Stimulated activated CD4-positive, alpha-beta T cell treated with anti-CD3 and anti-CD28 coated beads, Interleukin-4, amount 100 ng/mL, for 48 hours (primary cell): Measurements from ENCODE around the gene MACROD2.

Experiments
- DNase-seq, 2 donors: peaks; one replicate each; pipeline ENCODE4 v3.0.0-alpha.2; 2020; ENCODE audit warnings: low read depth in 2 of 2

The MACROD2 gene

DNA sequence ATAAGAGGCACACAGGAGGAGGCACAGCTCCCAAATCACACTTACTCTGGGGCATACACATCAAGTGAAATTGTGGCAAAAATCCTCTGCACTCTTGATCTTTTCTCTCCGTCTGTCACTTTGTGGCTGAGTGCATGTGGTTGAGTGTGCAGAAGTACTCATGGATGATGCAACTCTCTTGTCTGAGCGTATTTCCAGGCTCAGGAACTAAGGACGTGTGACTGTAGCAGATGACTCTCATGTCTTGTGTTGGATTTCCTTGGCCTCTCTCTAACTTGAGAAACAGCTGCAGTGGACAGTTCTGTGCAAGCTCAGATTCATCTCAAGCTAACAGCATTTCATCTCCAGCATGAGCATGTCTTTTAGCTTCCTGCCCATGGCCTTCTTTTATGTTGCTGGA lies 587.5 kb downstream of the MACROD2 start:
- no peak for DNase-seq

DNA sequence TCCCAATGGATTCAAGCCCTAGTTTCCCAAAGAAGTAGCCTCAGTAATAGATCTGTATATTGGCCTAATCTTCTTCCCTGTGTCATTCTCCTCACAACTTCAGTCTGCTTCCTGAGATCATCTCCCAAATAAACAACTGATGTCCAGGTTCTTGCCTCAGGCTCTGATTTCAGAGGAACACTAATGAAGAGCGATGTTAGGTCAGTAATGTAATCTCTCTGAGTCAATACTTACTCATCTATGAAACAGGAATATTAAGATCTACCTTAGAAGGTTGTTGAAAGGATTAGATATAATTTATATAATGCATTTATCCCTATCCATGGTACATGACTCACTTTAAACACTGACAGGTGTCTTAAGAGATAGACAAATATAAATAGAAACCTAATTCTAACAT lies 588.1 kb downstream of the MACROD2 start:
- DNase-seq: no peak

DNA sequence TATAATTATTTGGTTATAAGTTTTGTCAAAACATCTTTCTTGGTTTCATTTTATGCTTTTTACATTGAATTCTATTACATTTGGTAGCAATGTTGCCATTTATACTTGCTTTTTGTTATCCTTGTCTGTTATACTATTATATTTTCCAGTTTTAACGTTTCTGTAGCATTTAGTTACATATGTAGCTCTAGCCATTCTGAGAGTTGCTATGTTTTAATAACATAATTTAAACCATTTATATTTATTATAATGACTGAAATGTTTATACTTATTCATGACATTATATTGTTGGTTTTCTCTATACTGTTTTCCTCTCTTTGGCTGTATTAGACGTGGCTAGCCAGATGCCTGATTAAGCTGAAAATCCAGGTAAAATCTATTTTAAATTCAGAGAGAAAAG lies 594.1 kb downstream of the MACROD2 start:
- no peak for DNase-seq

DNA sequence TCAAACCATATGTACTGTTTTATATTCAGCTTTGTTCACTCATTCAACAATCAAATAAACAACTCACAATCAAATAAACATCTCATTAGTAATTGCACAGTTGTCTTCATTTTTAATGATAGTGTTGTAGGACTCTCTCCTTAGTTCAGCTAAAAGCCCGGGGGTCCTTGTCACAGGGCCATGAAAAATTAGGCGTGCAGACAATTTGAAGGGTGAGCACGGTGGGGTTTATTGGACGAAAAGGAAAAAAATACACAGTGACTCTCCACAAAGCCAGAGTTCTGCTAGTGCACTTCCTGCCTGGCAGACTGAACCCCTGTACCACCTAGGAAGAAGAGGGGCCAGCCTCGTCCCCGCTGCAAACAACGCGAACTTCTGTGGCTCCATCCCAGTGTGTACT lies 599.7 kb downstream of the MACROD2 start:
- no peak for DNase-seq

DNA sequence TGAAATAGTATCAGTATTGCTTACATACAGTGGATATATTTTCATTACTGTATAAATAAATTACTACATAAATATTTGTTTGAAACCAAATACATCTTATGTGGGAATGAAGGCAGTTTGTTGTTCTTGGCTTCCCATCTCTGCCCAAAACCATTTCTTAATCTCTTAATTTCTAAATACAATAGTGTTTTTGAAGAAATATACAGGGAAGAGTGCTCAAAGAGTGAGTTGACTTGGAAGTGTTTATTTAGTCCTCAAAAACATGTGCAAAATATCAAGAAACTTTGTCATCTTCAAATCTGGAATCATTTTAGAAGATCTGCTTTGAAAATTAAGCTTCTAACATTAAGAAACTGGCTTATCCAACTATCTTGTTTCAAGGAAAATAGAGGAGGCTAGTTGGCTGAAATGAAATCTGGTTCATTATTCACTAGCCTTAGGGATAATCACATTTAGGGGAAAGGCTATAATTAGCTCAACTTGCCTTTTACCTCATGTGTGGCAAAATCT lies 601.9 kb downstream of the MACROD2 start:
- DNase-seq: no peak

DNA sequence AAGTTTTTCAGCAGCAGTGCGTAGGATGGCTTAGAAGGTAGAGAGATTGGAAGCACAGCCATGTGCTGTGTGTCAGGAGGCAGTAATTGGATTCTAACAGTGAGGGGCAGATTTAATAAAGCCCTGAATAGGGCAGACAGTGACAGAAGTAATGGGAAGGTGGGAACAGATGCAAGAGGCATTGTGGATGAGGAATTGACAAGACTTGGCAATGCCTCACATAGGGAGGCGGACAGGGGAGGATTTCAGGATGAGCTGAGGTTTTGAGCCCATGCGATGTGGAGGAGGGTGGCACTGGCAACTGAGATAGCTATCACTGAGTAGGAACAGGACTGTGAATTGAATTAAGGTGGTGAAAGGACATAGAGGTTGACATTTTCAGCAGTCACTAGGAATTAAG lies 604.3 kb downstream of the MACROD2 start:
- no peak for DNase-seq

DNA sequence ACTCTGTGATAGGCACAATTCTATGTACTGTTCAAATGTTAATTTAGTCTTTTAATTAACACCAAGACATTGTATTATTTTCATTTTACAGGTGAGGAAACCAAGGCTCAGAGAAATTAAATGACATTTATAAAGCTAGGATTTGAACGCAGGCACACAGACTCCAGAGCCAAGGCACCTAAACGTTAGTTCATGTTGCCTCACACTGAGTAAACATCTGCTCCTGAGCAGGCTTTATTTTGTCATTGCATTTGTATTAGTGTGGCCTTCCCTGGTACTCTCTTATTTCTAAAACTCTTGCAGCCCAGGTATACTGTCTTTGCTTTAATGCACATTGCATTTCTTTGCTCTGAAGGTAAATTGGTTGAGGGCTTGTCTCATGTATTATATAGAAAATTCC lies 605.2 kb downstream of the MACROD2 start:
- no peak for DNase-seq

DNA sequence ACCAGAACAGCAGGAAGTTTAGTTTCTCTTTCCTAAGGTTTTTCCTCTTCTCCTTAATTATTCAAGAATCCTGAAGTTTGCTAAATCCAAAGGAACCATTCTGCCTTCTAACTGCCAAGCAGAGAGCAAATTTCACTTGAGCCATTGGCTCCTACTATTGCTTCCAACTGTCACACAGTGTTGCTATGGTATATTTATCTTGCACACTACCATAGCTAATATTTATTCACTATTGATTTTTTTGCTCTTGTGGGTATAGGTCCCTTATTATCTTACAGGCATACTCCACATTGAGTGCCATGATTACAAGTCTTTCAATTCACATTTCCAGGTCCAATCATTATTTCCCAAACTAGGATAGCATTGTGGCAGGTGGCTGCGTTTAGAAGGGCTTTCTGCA lies 608.8 kb downstream of the MACROD2 start:
- no peak for DNase-seq

DNA sequence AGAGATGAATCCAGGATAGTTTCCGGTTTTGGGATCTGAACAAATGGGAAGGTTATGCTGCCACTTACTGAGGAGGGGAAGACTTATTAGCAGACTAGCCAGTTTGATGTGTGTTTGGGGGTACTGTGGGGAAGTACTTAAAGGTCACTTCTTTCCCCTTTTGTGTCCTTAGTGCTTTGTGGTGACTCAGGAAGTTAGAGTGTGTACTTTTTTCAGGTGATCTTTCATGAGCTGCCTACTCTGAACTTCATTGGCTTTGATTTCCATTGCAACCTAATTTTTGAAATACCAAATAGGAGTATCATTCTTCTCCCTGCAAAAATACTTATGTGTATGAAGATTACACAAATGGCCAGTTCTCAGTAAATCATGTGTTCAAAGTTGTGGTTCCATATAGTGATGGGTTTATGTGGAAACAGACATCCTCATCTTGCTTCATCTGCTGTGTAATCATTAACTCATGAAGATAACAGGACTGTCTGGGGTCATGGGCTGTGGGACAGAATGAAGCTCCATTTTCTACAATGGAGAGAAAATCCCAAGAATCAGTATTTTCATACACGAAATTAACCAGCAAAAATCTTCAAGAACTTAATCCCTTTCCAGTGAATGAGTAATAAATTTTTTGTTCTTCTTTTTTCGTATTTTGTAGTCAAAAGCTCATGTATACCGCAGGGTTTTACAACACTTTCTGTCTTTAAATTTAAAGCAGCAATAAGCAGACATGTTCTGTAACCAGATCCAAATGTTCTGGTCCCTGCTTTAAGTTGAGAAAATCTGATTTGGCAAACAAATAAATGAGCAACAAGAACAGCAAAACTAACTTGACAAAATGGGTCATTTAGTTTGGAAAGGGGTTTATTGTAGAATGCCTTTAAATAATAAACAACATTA lies 614.3 kb downstream of the MACROD2 start:
- DNase-seq: no peak

DNA sequence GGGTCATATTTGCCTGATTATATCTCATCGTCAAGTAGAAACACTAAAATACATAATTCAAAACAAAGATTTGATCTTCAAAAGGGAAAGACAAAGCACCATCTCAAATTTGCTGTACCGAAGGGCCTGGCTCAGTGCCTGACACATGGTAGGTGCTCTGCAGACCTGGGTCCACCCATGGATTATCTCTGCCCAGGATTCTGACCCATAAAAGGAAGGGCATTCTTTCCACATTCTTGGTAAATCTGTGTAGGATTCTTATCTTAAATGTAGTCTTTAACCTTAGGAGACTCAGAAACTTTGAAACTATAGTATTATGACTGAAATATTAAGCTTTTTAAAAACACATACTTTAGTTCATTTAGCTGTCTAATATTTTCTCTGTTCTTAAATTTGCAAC lies 616.2 kb downstream of the MACROD2 start:
- DNase-seq: no peak

DNA sequence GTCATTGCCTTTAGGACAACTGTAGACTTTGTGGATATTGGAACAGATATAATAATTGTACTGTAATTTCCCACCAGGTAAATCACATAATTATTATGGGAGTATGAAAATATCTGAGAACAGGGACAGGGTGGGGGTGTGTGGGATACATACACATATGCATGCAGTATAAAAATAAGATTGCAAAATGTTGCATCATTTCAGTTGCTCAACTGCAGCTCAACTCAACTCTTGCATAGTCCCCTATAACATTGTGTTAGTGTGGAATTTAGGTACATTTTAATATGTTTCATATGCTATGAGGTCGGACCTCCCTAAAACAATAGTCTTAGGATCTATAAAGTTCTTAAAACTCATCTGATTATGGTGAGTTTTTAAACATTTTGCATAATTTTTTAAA lies 617.1 kb downstream of the MACROD2 start:
- no peak for DNase-seq

DNA sequence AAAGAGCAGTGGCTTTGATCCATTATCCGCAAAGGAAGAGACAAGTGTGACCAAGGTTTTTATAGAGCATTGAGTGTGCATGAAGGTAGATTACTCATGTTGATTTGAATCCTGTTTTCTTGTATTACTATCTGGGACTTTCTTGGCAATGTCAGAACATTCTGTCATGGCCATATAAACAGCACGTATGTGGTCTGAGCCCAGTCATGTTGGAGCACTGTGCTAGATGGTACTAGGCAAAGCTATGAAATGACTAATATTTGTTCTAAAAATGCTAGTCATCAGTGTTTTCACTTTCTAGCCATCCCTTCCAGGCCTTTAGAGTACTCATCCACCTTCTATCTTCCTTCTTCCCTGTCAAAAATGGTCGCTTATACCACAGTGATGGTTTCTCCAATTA lies 620.7 kb downstream of the MACROD2 start:
- DNase-seq: no peak

DNA sequence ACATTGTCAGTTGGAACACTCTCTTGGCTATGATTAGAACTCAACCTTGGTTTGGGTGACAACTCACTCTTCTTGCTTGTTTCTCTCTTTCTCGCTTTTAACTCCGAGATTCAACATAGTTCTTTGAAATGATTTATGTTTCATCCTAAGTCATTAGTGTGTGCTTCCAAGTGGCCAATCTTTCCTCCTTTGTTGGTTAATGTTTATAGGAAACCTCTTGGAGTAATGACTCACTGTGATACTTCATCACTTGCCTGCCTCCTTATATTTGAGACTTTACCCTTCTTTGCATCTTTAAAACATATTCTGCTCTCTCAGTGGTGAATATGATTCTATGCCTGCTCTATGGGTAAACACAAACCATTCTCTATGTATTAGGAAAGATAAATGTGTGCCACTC lies 621.8 kb downstream of the MACROD2 start:
- no peak for DNase-seq

DNA sequence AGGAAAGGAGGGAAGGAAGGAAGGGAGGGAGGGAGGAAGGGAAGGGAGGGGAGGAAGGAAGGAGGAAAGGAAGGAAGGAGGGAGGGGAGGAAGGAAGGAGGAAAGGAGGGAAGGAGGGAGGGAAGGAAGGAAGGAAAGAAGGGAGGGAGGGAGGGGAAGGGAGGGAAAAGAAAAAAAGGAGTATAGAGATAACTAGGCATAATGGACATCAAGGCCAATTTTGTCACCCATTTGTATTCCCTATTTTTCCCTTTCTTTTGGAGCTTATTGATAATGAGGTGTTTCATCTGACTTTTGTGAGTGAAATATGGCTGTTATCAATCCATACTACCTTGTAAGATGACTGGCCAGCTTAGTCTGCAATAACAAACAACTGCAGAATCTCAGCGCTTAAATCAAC lies 624.1 kb downstream of the MACROD2 start:
- no peak for DNase-seq

DNA sequence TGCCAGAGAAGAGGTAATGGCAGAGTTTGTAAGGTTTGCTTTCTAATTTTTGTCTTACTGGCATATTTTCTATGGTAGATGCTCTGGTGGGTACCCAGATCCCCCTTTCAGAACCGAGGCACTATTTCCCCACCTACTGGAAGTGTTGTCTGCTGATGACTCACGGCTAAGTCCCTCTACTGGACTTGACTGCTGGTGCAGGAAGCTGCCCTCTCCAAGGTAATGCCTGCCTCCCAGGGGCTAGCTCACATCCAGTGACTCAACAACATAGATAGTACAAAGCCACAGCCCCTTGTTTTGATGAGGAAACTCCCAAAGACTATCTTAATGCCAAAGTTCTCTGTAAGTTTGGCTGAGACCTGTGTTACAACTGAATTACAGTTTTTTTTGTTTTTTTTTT lies 627.5 kb downstream of the MACROD2 start:
- DNase-seq: no peak

DNA sequence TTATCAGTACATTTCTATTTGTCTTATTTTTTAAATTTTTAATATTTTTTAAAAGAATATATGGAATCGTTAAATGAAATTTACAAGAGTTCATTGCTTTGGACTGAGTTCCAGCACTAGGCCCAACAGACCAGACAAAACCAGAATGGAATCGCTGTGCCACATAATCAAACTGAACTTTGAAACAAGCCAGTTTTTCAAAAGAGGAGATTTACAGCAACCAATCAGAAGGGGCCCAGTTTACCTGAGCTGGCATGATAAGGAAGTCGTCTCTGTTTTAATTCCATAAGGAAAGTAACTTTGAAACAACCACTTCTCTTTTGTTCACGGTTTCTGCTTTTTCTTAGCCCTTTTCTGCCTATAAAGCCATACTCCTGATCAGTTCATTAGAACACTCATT lies 635.7 kb downstream of the MACROD2 start:
- DNase-seq: no peak

DNA sequence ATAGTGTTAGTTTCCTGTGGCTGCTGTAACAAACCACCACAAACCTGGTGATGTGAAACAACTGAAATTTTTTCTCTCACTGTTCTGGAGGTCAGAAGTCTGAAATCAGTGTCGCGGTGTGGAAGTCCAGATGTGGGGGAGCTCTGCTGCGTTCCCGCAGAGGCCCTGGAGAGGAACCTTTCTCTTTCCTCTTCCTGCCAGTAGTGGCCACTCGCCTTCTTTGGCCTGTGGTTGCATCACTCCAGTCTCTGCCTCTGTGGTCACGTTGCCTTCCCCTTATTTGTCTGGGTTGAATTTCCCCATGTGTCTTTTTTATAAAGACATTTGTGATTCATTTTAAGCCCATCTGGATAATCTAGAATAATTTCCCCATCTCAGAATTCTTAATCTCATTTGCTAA lies 637.6 kb downstream of the MACROD2 start:
- no peak for DNase-seq

DNA sequence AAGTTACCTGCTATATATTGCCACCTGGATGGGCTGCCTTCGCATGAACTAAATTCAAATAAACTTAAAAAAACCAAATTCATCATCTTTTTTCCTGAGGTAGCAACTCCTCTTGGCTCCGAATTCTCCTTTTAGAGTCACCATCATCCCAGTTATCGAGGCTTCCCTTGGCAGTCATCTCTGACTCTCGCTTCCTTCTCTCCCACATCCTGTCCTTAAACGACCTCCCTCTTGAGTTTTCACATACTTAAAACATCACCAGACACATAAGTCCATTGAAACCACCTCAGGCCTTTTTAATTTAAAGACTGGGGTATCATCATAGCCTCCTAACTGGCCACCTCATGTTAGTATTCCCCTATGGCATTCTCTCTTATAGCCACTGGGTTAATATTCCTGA lies 638.2 kb downstream of the MACROD2 start:
- DNase-seq: no peak

DNA sequence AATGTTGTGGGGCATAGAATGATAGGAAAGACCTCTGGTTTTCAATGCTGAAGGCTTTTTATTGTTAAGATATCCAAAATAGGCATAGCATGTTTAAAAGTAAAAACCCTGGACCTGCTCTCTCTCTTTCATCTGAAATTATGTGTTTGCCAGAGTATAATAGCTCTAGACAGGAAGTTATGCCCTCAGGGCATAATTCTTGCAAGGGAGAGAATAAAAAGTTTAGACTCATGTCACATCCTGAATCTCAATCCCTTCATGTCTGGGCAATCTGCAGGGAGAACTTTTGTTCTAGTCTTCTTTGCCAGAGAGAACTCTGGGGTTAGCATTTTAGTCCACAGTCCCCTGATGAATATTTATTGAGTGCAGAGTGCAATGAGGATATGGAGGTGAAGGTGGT lies 639.3 kb downstream of the MACROD2 start:
- no peak for DNase-seq

DNA sequence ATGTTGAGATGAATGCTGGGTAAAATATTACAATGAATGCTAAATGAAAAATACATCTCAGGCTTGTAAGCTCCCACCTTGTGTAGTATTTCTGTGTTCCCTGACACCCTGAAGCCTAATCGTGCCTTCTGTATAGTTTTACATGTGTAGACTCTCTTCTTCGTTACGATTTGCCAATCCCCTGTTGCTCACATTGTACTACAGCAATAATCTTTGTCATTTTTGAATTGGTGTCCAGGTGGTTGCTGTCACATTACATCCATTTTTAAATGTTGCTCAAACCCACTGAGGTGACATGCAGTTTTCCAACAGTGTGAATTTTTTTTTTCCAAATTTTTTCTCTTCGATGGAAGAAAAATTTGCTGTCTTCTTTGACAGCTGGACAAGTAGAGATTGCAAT lies 642.1 kb downstream of the MACROD2 start:
- DNase-seq: no peak

DNA sequence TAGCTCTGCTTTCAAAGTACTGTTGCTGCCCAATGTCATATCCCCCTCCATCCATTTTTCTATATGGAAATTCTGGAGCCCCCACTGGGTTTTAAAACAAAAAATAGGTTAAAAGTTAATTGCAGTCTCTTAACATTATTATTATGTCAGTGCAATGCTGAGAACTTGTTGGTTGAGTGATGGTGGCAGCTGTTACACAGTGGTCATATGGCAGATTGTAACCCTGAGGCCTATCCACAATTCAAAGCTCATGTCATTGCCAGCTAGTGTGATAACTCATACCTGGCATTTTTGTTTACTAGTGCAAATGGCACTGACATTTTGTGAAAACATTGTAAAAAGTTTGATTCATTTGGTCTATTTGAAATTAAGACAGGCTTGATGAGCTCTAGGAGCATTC lies 647.8 kb downstream of the MACROD2 start:
- no peak for DNase-seq

DNA sequence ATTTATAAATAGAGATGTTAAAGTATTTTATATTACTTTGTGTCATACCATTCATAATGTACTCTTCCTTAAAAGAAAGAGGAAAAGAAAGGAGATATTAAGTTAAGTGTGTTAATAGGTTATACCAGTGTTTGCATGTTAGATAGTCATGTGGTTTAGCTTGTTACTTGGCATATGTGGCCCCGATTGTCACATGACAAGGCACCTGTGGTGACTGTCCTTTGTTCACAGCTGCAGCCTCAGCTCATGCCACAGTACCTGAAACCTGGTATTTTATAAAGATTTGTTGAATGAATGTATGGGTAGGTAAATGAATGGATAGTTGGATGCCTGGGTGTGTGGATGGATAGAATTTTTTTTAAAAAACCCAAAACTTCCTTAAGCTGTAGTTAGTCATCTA lies 648.2 kb downstream of the MACROD2 start:
- no peak for DNase-seq

DNA sequence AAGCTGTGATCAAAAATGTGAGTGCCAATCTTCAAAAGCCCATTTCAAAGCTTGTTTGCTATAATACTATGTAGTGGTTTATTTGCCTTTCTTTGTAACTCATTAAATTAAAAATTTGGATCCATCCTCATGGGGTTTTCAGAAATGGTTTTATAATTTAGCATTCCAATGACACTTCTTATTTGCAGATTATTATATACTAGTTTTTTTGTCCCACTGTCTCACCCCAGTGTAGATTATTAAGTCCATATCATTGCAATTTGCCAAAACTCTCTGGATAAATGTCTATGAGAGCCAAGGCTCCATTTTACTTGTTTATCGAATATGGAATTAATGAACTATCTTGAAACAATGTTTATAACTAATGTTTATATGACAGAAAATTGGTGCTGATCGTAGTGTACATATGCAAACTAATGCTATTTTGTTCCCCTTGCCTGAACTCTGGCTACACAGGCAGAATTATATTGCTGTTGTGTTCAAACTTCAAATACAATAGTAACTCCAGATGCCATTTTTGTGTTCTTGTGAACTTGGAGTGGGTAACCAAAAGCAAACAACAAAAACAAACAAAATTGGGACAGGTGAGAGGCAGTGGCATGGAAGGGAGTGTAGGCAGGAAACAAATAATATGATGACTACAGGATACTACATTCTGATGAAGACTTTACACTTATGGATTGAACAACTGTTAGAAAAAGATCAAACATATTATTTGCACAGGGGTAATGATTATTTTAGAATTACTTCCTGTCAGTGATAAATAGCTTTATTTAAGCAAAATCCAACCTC lies 649.2 kb downstream of the MACROD2 start:
- DNase-seq: no peak
